HG02610 (cell line): ENCODE data around the gene APOBEC2.
"Not testable (repeated sequence)": the region's sequence is repeated elsewhere in the genome, so short reads cannot be mapped to it uniquely, and the experiment has no call there.

Source experiments
- ATAC-seq: cut with Tn5 transposase; IDR thresholded peaks from one replicate; pipeline ENCODE4 v1.9.1; 2021; ENCODE audit warnings: mild to moderate bottlenecking, moderate library complexity; ENCODE audit not compliant: unreplicated experiment

Gene APOBEC2

GRCh38 chr6:41053041-41053440, at the start of gene APOBEC2:
TSS of gene APOBEC2 (plus strand) at chr6:41053202. CDS start at chr6:41053348, 146 bp downstream.
- no peak for ATAC-seq

- peak; percentile 51 for ATAC-seq
Observed at GRCh38 chr6:41006217-41006616, 46.8 kb upstream of the APOBEC2 start.

GRCh38 chr6:41006980-41007379, 46.0 kb upstream of the APOBEC2 start:
- not testable (repeated sequence) for ATAC-seq

GRCh38 chr6:41008011-41008410, 45.0 kb upstream of the APOBEC2 start:
- ATAC-seq, result no peak

- no peak for ATAC-seq
Observed at GRCh38 chr6:41009669-41010068, 43.3 kb upstream of the APOBEC2 start.

DNA sequence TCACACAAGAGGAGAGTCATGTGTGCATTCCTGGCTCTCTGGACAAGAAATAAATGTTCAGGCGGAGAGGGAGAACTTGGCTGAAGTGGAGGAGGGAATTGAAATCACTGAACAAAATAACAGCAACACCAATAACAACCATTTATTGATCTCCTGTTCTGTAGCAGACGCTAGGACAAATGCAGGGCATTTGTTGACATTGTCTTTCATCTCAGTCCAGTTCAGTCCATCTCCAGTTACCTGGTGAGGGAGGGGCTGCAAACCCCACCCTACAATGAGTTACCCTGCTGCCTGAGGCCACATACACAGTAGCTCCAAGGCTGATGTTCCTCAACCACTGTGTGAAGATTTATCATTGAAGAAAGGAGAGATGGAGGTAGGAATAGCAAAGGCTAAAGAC, 41.3 kb upstream of the APOBEC2 start:
- no peak for ATAC-seq

DNA sequence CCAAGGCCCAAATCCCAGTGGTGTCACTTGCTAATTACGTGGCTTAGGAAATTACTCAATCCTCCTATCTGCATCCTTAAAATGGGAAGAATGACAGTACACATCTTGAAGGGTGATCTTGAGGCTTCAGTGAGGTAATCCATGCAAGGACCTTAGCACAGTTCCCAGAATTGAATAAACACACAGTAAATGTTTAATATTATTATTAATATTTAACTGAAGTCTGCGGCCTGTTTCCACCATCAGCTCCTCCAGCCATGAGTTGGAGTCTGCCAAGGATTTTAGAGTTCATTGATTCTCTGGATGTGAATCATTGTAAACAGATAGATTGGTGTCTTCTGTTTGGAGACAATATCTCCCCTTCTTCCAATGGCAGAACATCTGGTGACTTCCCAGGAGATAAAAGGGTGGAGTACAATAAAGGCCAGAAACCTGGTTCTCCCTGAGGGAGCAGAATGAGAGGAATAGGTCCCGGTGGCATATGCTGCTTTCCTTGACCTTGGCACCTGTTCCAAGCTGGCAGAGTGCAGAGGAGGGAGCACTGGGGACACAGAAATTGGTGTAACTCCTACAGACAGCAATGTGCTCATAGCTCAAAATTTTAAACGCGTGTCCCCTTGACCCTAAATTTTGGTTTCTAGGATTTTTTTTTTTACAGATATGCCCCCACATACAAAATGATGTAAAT, 39.4 kb upstream of the APOBEC2 start:
- ATAC-seq, result no peak

GRCh38 chr6:41014780-41015179, 38.2 kb upstream of the APOBEC2 start:
- no peak for ATAC-seq

- not testable (repeated sequence) for ATAC-seq
Observed at GRCh38 chr6:41015860-41016259, 37.1 kb upstream of the APOBEC2 start.

- no peak for ATAC-seq
Observed at GRCh38 chr6:41017663-41018062, 35.3 kb upstream of the APOBEC2 start.

- ATAC-seq, result no peak
Observed at GRCh38 chr6:41021832-41022231, 31.2 kb upstream of the APOBEC2 start.

DNA sequence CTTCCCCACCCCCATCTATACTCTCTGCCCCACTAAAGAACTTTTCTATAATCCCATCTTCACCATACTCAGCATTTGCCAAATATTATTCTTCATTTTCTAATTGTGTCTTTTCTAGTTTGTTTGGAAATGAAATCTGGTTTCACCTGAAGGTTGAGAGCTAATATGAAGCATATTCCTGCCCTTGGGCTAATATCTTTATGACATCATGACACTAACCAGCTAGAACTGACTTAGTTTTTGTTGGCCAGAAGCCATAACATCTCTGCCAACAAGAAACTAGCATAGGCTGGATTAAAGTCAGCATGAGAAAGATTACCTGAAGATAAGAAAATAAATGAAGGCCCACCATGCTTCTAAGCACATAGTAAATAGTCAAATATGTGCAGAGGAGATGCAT, 30.7 kb upstream of the APOBEC2 start:
- ATAC-seq, result no peak

DNA sequence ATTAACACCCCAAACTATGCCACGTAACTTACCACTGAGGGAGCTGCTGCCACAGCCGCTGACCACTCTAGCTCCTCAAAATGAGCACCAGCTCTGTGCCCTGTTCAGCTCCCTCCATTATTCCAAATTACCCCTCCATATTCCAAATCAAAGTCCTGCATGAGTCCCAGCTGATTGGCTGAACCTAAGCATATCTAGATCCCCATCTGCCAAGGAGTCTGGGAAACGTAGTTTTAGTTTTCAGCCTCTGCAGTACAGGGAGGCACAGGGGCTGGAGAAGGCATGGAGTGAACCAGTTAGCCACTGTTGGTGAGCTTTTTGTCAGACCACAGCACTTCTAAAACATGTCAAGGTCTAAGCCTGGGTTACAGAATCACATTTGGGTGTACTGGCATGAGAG, 29.9 kb upstream of the APOBEC2 start:
- ATAC-seq, result no peak

- ATAC-seq, result no peak
Observed at GRCh38 chr6:41025966-41026530, 27.0 kb upstream of the APOBEC2 start.

GRCh38 chr6:41027241-41027640, 25.8 kb upstream of the APOBEC2 start:
- no peak for ATAC-seq

- peak; percentile 87 for ATAC-seq
Observed at GRCh38 chr6:41027799-41028560, 25.0 kb upstream of the APOBEC2 start.

- peak; percentile 32 for ATAC-seq
Observed at GRCh38 chr6:41028561-41029412, 24.2 kb upstream of the APOBEC2 start.

GRCh38 chr6:41032830-41033229, 20.2 kb upstream of the APOBEC2 start:
- ATAC-seq, result no peak

DNA sequence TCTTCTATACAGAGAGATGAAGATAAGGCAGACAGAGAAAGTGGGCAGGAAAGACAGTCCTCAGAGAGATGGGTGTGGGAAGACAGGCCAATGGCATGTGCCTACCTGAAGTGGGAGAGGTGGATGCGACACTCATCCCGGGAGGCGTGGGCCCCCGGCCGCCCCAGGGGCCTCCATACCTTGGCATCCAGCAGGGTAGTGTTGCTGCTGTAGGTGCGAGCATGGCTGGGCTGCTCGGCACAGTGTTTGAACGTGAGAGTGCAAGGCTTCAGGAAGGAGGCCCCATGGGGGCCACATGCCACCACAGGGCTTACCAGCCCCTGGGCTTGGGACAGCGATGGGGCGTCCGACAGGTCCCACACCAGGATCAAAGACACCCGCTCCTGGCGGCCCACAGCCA, 19.2 kb upstream of the APOBEC2 start:
- no peak for ATAC-seq

- ATAC-seq, result no peak
Observed at GRCh38 chr6:41036186-41036585, 16.8 kb upstream of the APOBEC2 start.

GRCh38 chr6:41036601-41037000, 16.4 kb upstream of the APOBEC2 start:
- ATAC-seq, result no peak
